GM12878 (cell line): ENCODE results near the gene PHLPP1. TPM values are rescaled to one million over a fixed set of nuclear protein-coding genes. Genes with fewer than 3 reads are reported as not detected.

Experiments
- ATAC-seq: fragments of 200-7000 bp; cut with Tn5 transposase; 3 replicates; pipeline ENCODE4 v1.9.1; 2020; ENCODE audit warnings: mild to moderate bottlenecking, moderate library complexity
- BruUV-seq: library from RNA; stranded (reverse); fragments of 400-500 nt; replicated peaks from 2 replicates; lab custom pipeline; 2021; lab: Mats Ljungman, UMichigan
- CTCF ChIA-PET: fragments of 300-600 bp; sonication (Branson Sonifier 250); formaldehyde crosslinking; extraction: SDS; loops from one replicate; lab custom pipeline; 2021; ENCODE audit warnings: inconsistent platforms; lab: Yijun Ruan, JAX
- POLR2A ChIA-PET: fragments of 350-600 bp; formaldehyde crosslinking; extraction: SDS; loops from one replicate; lab custom pipeline; 2021; ENCODE audit warnings: inconsistent platforms; lab: Charles Lee
- RAD21 ChIA-PET: fragments of 300-600 bp; sonication (Branson Sonifier 250); formaldehyde crosslinking; loops from one replicate; lab custom pipeline; 2023; ENCODE audit warnings: antibody characterized with exemption; ENCODE audit not compliant: unreplicated experiment; lab: Charles Lee
- SMC1A ChIA-PET: fragments of 300-600 bp; sonication (Branson Sonifier 250); formaldehyde crosslinking; loops from one replicate; lab custom pipeline; 2023; ENCODE audit not compliant: unreplicated experiment, uncharacterized antibody; lab: Charles Lee
- DNase-seq: peaks from one replicate; pipeline ENCODE4 v3.0.0-alpha.2; 2011; ENCODE audit warnings: low read depth, low spot score
- FAIRE-seq: peaks from 3 replicates; lab custom pipeline; 2011; peaks lifted over from hg19 to GRCh38; lab: Jason Lieb, UNC
- H2AFZ ChIP-seq: 2 replicates; pipeline ENCODE4 v1.6.0; 2011; ENCODE audit warnings: low read depth, low read length, control low read depth; ENCODE audit not compliant: control insufficient read depth
- H3K27ac ChIP-seq: 2 replicates; pipeline ENCODE4 v1.5.1; 2011; ENCODE audit warnings: control low read depth; ENCODE audit not compliant: control insufficient read depth, insufficient read depth
- H3K27me3 ChIP-seq, 2 experiments: replicated peaks in 1 of 2; 2 replicates each; pipeline versions ENCODE4 v1.6.0 to v1.6.1; 2011; ENCODE audit warnings: low read length in 1 of 2; ENCODE audit not compliant: control insufficient read depth in 2 of 2, insufficient read depth in 2 of 2
- H3K36me3 ChIP-seq, 2 experiments: 2 replicates each; pipeline ENCODE4 v1.5.1; 2011; ENCODE audit warnings: low read length in 1 of 2; ENCODE audit not compliant: control insufficient read depth in 2 of 2, insufficient read depth in 2 of 2
- H3K4me1 ChIP-seq: 2 replicates; pipeline ENCODE4 v1.6.1; 2011; ENCODE audit warnings: mild to moderate bottlenecking, low read length, moderate library complexity, mixed read lengths; ENCODE audit not compliant: control insufficient read depth, insufficient read depth
- H3K4me2 ChIP-seq: 2 replicates; pipeline ENCODE4 v1.6.0; 2011; ENCODE audit warnings: control low read depth; ENCODE audit not compliant: control insufficient read depth, insufficient read depth
- H3K4me3 ChIP-seq: fragments of 200-600 bp; sonication (generic); 2 replicates; pipeline ENCODE4 v1.5.1; 2016
- H3K79me2 ChIP-seq: 2 replicates; pipeline ENCODE4 v1.6.0; 2011; ENCODE audit warnings: low read length; ENCODE audit not compliant: control insufficient read depth, insufficient read depth
- H3K9ac ChIP-seq: 2 replicates; pipeline ENCODE4 v1.8.0; 2011; ENCODE audit warnings: low read length, control low read depth, mixed read lengths; ENCODE audit not compliant: control insufficient read depth, insufficient read depth
- H3K9me3 ChIP-seq: replicated peaks from 3 replicates; pipeline ENCODE4 v1.5.1; 2011; ENCODE audit warnings: mild to moderate bottlenecking, low read length; ENCODE audit not compliant: control insufficient read depth, insufficient read depth
- H4K20me1 ChIP-seq: 2 replicates; pipeline ENCODE4 v1.6.0; 2011; ENCODE audit not compliant: control insufficient read depth, insufficient read depth
- ATF3 ChIP-seq: IDR thresholded peaks from 2 replicates; pipeline ENCODE4 v1.6.1; 2011; ENCODE audit warnings: low read depth, mild to moderate bottlenecking, low read length, moderate library complexity, borderline replicate concordance; ENCODE audit errors: extremely low read depth
- BCLAF1 ChIP-seq: fragments of 450-650 bp; IDR thresholded peaks from 2 replicates; pipeline ENCODE4 v1.6.1; 2017; ENCODE audit warnings: antibody characterized with exemption, mild to moderate bottlenecking, moderate library complexity
- BHLHE40 ChIP-seq, 2 experiments: fragments of 450-650 bp in 1 of 2; IDR thresholded peaks; 2 replicates each; pipeline ENCODE4 v1.6.1; 2011 to 2017; ENCODE audit warnings: low read depth in 2 of 2, borderline replicate concordance in 1 of 2, improper control_type of control experiment in 1 of 2, low read length in 1 of 2, mild to moderate bottlenecking in 1 of 2
- EGR1 ChIP-seq, 2 experiments: IDR thresholded peaks; 1 replicate in 1 of 2; 2 replicates in 1 of 2; pipeline ENCODE4 v1.6.1; 2011 to 2012; ENCODE audit warnings: low read depth in 2 of 2, low read length in 2 of 2, borderline replicate concordance in 1 of 2, mild to moderate bottlenecking in 1 of 2, moderate library complexity in 1 of 2
- ESRRA ChIP-seq: IDR thresholded peaks from 2 replicates; pipeline ENCODE4 v1.6.1; 2012; ENCODE audit warnings: mild to moderate bottlenecking, low read length, improper control_type of control experiment
- EZH2 ChIP-seq: IDR thresholded peaks from 2 replicates; pipeline ENCODE4 v1.6.1; 2012; ENCODE audit warnings: low read depth, mild to moderate bottlenecking, control low read depth, inconsistent platforms, low read length, borderline replicate concordance; ENCODE audit not compliant: control insufficient read depth
- MTA2 ChIP-seq: fragments of 450-650 bp; IDR thresholded peaks from 2 replicates; pipeline ENCODE4 v1.6.1; 2016; ENCODE audit warnings: low read depth, mild to moderate bottlenecking, moderate library complexity
- NFXL1 ChIP-seq: fragments of 450-650 bp; IDR thresholded peaks from 2 replicates; pipeline ENCODE4 v1.6.1; 2017; ENCODE audit warnings: antibody characterized with exemption, mild to moderate bottlenecking, borderline replicate concordance
- PBX3 ChIP-seq: IDR thresholded peaks from 2 replicates; pipeline ENCODE4 v1.6.1; 2011; ENCODE audit warnings: mild to moderate bottlenecking, low read depth, low read length, moderate library complexity; ENCODE audit not compliant: insufficient replicate concordance
- RELB ChIP-seq: fragments of 450-650 bp; IDR thresholded peaks from 2 replicates; pipeline ENCODE4 v1.6.1; 2017; ENCODE audit warnings: low read depth, mild to moderate bottlenecking, moderate library complexity
- SMARCA5 ChIP-seq: fragments of 450-650 bp; IDR thresholded peaks from 2 replicates; pipeline ENCODE4 v1.6.1; 2017; ENCODE audit warnings: mild to moderate bottlenecking
- TARDBP ChIP-seq: IDR thresholded peaks from 2 replicates; pipeline ENCODE4 v1.6.1; 2016; ENCODE audit warnings: borderline replicate concordance
- TCF3 ChIP-seq: IDR thresholded peaks from 2 replicates; pipeline ENCODE4 v1.6.1; 2012; ENCODE audit warnings: low read depth, mild to moderate bottlenecking, low read length, borderline replicate concordance; ENCODE audit not compliant: insufficient read depth
- YY1 ChIP-seq: IDR thresholded peaks from 2 replicates; pipeline ENCODE4 v1.6.1; 2011; ENCODE audit warnings: low read depth, mild to moderate bottlenecking, low read length
- ZBTB33 ChIP-seq: fragments of 450-650 bp; IDR thresholded peaks from 2 replicates; pipeline ENCODE4 v1.6.1; 2017; ENCODE audit warnings: mild to moderate bottlenecking
- ZNF274 ChIP-seq: IDR thresholded peaks from one replicate; pipeline ENCODE4 v1.8.0; 2011; ENCODE audit not compliant: insufficient read length, insufficient read depth
- in situ Hi-C: fragments of 300-500 bp; cut with MboI; formaldehyde crosslinking; loops from 9 replicates; pipeline ENCODE4 v1.14.3; 2018; ENCODE audit warnings: mixed read lengths
- intact Hi-C: fragments of 100-400 bp; cut with micrococcal nuclease; formaldehyde crosslinking; loops from one replicate; pipeline ENCODE4 v1.14.2; 2022; ENCODE audit not compliant: unreplicated experiment
- polyA plus RNA-seq, 11 experiments: library from polyadenylated mRNA; depleted of rRNA in 4 of 11; unstranded in 6 of 11; stranded (reverse) in 5 of 11; fragments of >200 nt; fragmentation: Nextera tagmentation in 4 of 11; fragmentation: Illumina TruSeq in 1 of 11; extraction: Ambion mirVana in 4 of 11; extraction: Trizol in 1 of 11; gene quantifications; 1 replicate in 1 of 11; 2 replicates in 10 of 11; pipeline versions ENCODE4 v1.2.1 to v1.2.3, GENCODE V29; 2011 to 2016; ENCODE audit warnings: inconsistent platforms in 2 of 11, missing spikeins in 2 of 11, low read depth in 1 of 11
- total RNA-seq, 4 experiments: library from RNA; depleted of rRNA in 3 of 4; stranded (reverse); fragments of >200 nt in 3 of 4; fragmentation: Illumina TruSeq in 1 of 4; extraction: Trizol in 1 of 4; gene quantifications; 2 replicates each; pipeline versions ENCODE4 v1.2.1 to v1.2.3, GENCODE V29; 2013 to 2021

Gene PHLPP1
- total and polyA plus RNA-seq, 10 of the 15 experiments (the other 5 are each of a cell fraction or from before 2014, with no cell fraction given) = 0.42 to 7.0 (median 1.9) TPM

- POLR2A ChIA-PET = interaction anchor here (0.6 kb wide), 1 partner anchor 22 kb away, joined by 10 read pairs; no protein-coding TSS in a partner anchor
- no peaks in the 10 kb centered on the region for H3K27me3 ChIP-seq
- H3K4me1 ChIP-seq = peaks cover 15% of the 10 kb centered on the region
- RAD21 ChIA-PET = no interaction called here
- SMC1A ChIA-PET = interaction anchor here (1.2 kb wide), 1 partner anchor 87 kb away, joined by 3 read pairs; no protein-coding TSS in a partner anchor
- TF ChIP-seq EZH2 = no peak
- no peak for TF ChIP-seq TCF3
- TF ChIP-seq PBX3 = no peak
- TF ChIP-seq NFXL1 = no peak
- TF ChIP-seq BHLHE40 (IDR thresholded peaks at IDR 0.05; ENCODE audit: borderline replicate concordance in 1 of 2, low read depth in 2 of 2, low read length in 1 of 2) = no peak
- no peak for TF ChIP-seq TARDBP
- TF ChIP-seq EGR1 (IDR thresholded peaks at IDR 0.05; ENCODE audit: borderline replicate concordance in 1 of 2, low read depth in 2 of 2, low read length in 2 of 2) = no peak
- no peak for TF ChIP-seq BCLAF1
- TF ChIP-seq YY1 = no peak
- TF ChIP-seq ESRRA = no peak
- no peak for TF ChIP-seq MTA2
- TF ChIP-seq SMARCA5 = no peak
- TF ChIP-seq ATF3 = no peak
- TF ChIP-seq RELB = no peak
- no peak for TF ChIP-seq ZBTB33
- TF ChIP-seq ZNF274 = no peak
- TF ChIP-seq, all 136 proteins: peak for 0
- ATAC-seq = no peak
- in situ Hi-C loops = no loop called here
- no peaks in the 10 kb centered on the region for H3K79me2 ChIP-seq
- no peak overlapping the region for H3K4me3 ChIP-seq
- no peak for FAIRE-seq
- H3K9me3 ChIP-seq = no peaks in the 10 kb centered on the region
- H3K36me3 ChIP-seq = no peaks in the 10 kb centered on the region
- no peak overlapping the region for H3K4me2 ChIP-seq
- intact Hi-C loops = no loop called here
- H3K27ac ChIP-seq = no peak overlapping the region
- no peak overlapping the region for H2AFZ ChIP-seq
- DNase-seq = no peak
- H4K20me1 ChIP-seq = no peaks in the 10 kb centered on the region
- H3K9ac ChIP-seq = no peak overlapping the region
- BruUV-seq = no TSS peak
- CTCF ChIA-PET = no interaction called here
These were observed 112.1 kb downstream of the PHLPP1 start for GRCh38 chr18:62827397-62827796.
